Left renal cortex interstitium (tissue), 4 donors: ENCODE measurements around the gene TMEM41B. TPM values are rescaled to one million over a fixed set of nuclear protein-coding genes. Genes with fewer than 3 reads are reported as not detected.

ENCODE experiments used
- DNase-seq, 4 donors: peaks; one replicate each; pipeline ENCODE4 v3.0.0-alpha.2; 2013; ENCODE audit warnings: low read depth in 4 of 4, low spot score in 2 of 4, missing footprints in 1 of 4
- polyA plus RNA-seq, 4 donors: library from polyadenylated mRNA; unstranded; fragments of 120-200 nt; gene quantifications; one replicate each; pipeline ENCODE4 v1.2.1, GENCODE V29; 2013; ENCODE audit not compliant: insufficient read length in 4 of 4

The TMEM41B gene
- polyA plus RNA-seq, 4 donors: 34.9 to 51.2 (median 37.6) TPM

- no peak for DNase-seq
These were observed 3.8 kb downstream of the TMEM41B start for GRCh38 chr11:9310485-9311090.

- DNase-seq: no peak
These were observed 10.2 kb downstream of the TMEM41B start for GRCh38 chr11:9304178-9304577.

- DNase-seq: no peak
These were observed 11.9 kb downstream of the TMEM41B start for GRCh38 chr11:9302448-9302847.

- DNase-seq: no peak
These were observed 12.7 kb downstream of the TMEM41B start for GRCh38 chr11:9301720-9302119.

GRCh38 chr11:9293646-9294045, 20.7 kb downstream of the TMEM41B start:
- no peak for DNase-seq

GRCh38 chr11:9285850-9286587, 28.4 kb downstream of the TMEM41B start:
- DNase-seq: no peak

- no peak for DNase-seq
These were observed 33.6 kb downstream of the TMEM41B start for GRCh38 chr11:9280655-9281301.

- no peak for DNase-seq
These were observed 37.2 kb downstream of the TMEM41B start for GRCh38 chr11:9277176-9277575.

- DNase-seq: no peak
These were observed 37.8 kb downstream of the TMEM41B start for GRCh38 chr11:9276571-9276970.

GRCh38 chr11:9274499-9275258, 39.7 kb downstream of the TMEM41B start:
- DNase-seq: no peak

GRCh38 chr11:9273376-9274336, 40.7 kb downstream of the TMEM41B start:
- no peak for DNase-seq

- no peak for DNase-seq
These were observed 44.8 kb downstream of the TMEM41B start for GRCh38 chr11:9269492-9270013.

GRCh38 chr11:9267680-9268079, 46.7 kb downstream of the TMEM41B start:
- DNase-seq: no peak

GRCh38 chr11:9266926-9267325, 47.5 kb downstream of the TMEM41B start:
- DNase-seq: no peak

GRCh38 chr11:9266132-9266736, 48.2 kb downstream of the TMEM41B start:
- no peak for DNase-seq

- peak; percentile 52 to 85 (median 83) for DNase-seq
These were observed 48.9 kb downstream of the TMEM41B start, which contains the start of gene DENND5A for GRCh38 chr11:9265211-9266131. TSS of gene DENND5A (minus strand) at chr11:9265350. CDS start at chr11:9265069, 281 bp downstream.

GRCh38 chr11:9264316-9265210, 49.8 kb downstream of the TMEM41B start:
- peak; percentile 57 to 74 (median 70) for DNase-seq
